OCI-LY1 (cell line): ENCODE measurements around the gene HLA-F.

Source experiments
- H2AFZ ChIP-seq: fragments of 200-600 bp; sonication (generic), shearing (Covaris generic); 2 replicates; pipeline ENCODE4 v1.6.0; 2014; ENCODE audit warnings: antibody characterized with exemption, mild to moderate bottlenecking, low read length
- H3F3A ChIP-seq: fragments of 200-600 bp; sonication (generic), shearing (Covaris generic); 2 replicates; pipeline ENCODE4 v1.6.0; 2014; ENCODE audit warnings: mild to moderate bottlenecking, antibody characterized with exemption, low read length, moderate library complexity; ENCODE audit not compliant: insufficient read depth
- H3K27ac ChIP-seq: fragments of 200-600 bp; sonication (generic); 2 replicates; pipeline ENCODE4 v1.5.1; 2014; ENCODE audit warnings: low read length, mixed run types, mild to moderate bottlenecking, low read depth; ENCODE audit not compliant: poor library complexity, severe bottlenecking
- H3K27me3 ChIP-seq: fragments of 200-600 bp; sonication (generic); 2 replicates; pipeline ENCODE4 v1.6.0; 2014; ENCODE audit warnings: antibody characterized with exemption, mild to moderate bottlenecking, low read length, moderate library complexity; ENCODE audit not compliant: insufficient read depth
- H3K36me3 ChIP-seq: fragments of 200-600 bp; sonication (generic); 2 replicates; pipeline ENCODE4 v1.6.1; 2014; ENCODE audit warnings: mild to moderate bottlenecking, antibody characterized with exemption, low read length, moderate library complexity, mixed read lengths; ENCODE audit not compliant: insufficient read depth
- H3K4me1 ChIP-seq: fragments of 200-600 bp; sonication (generic); 2 replicates; pipeline ENCODE4 v1.5.1; 2014; ENCODE audit warnings: mild to moderate bottlenecking, low read length, moderate library complexity; ENCODE audit not compliant: insufficient read depth, severe bottlenecking
- H3K4me2 ChIP-seq: fragments of 200-600 bp; sonication (generic), shearing (Covaris generic); 2 replicates; pipeline ENCODE4 v1.6.1; 2014; ENCODE audit warnings: low read length
- H3K4me3 ChIP-seq: fragments of 200-600 bp; sonication (generic); 2 replicates; pipeline ENCODE4 v1.5.1; 2014; ENCODE audit warnings: low read length, low read depth, mild to moderate bottlenecking, mixed read lengths; ENCODE audit not compliant: poor library complexity, severe bottlenecking
- H3K79me2 ChIP-seq: fragments of 200-600 bp; shearing (Covaris generic); 2 replicates; pipeline ENCODE4 v1.6.1; 2016; ENCODE audit warnings: mixed run types, low read length, mixed read lengths; ENCODE audit not compliant: insufficient read depth
- H3K9ac ChIP-seq: fragments of 200-600 bp; sonication (generic), shearing (Covaris generic); 2 replicates; pipeline ENCODE4 v1.6.1; 2014; ENCODE audit warnings: mild to moderate bottlenecking, low read length, mixed read lengths
- H3K9me2 ChIP-seq: fragments of 200-600 bp; sonication (generic), shearing (Covaris generic); 2 replicates; pipeline ENCODE4 v1.6.1; 2014; ENCODE audit warnings: low read depth, mild to moderate bottlenecking, low read length, mixed read lengths
- H3K9me3 ChIP-seq: fragments of 200-600 bp; shearing (Covaris generic); 2 replicates; pipeline ENCODE4 v1.6.1; 2014; ENCODE audit warnings: low read length, mixed read lengths
- H4K20me1 ChIP-seq: fragments of 200-600 bp; sonication (generic), shearing (Covaris generic); 2 replicates; pipeline ENCODE4 v1.6.0; 2016; ENCODE audit warnings: mild to moderate bottlenecking, low read length; ENCODE audit not compliant: insufficient read depth
- EZH2 ChIP-seq: fragments of 200-600 bp; sonication (generic), shearing (Covaris generic); IDR thresholded peaks from 2 replicates; pipeline ENCODE4 v1.8.0; 2017; ENCODE audit warnings: borderline replicate concordance, mixed run types, mild to moderate bottlenecking, antibody characterized with exemption, low read length, moderate library complexity, mixed read lengths
- TF ChIP-seq, protein P1 (sequence below): fragments of 200-600 bp; sonication (generic), shearing (Covaris generic); IDR thresholded peaks from 2 replicates; pipeline ENCODE4 v1.5.1; 2017; ENCODE audit warnings: mild to moderate bottlenecking, antibody characterized with exemption, low read length, moderate library complexity, mixed read lengths

HLA-F gene

DNA sequence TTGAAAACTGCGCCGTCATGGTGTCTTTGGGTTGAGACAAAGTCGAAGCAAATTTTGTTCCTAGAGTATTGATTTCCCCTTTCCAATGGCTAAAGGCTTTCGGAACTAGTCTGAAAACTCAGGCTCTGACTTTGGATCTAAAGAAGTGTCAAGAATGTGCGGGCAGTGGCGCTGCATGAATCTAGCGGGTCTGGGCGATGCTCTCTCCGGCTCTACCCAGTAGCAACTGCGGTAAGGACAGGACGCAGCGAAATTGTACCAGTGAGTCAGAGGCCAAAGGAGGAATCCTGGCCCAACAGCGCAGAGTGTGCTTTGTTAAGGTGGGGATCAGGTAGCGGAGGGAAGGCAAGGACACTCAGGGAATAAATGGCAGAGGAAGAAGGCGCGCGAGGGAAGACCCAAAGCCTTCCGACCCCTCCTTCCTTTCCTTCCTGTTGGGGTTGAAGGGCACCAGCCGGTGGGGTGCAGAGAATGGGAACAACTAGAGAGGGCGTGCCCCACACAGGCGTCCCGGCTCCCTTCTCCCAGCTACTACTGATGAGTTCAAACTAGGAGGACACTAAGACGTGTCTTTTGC is 32.1 kb downstream of the HLA-F start:
- no peak overlapping the region for H3K4me3 ChIP-seq
- H3K36me3 ChIP-seq: no peaks in the 10 kb centered on the region
- TF ChIP-seq, protein P1, sequence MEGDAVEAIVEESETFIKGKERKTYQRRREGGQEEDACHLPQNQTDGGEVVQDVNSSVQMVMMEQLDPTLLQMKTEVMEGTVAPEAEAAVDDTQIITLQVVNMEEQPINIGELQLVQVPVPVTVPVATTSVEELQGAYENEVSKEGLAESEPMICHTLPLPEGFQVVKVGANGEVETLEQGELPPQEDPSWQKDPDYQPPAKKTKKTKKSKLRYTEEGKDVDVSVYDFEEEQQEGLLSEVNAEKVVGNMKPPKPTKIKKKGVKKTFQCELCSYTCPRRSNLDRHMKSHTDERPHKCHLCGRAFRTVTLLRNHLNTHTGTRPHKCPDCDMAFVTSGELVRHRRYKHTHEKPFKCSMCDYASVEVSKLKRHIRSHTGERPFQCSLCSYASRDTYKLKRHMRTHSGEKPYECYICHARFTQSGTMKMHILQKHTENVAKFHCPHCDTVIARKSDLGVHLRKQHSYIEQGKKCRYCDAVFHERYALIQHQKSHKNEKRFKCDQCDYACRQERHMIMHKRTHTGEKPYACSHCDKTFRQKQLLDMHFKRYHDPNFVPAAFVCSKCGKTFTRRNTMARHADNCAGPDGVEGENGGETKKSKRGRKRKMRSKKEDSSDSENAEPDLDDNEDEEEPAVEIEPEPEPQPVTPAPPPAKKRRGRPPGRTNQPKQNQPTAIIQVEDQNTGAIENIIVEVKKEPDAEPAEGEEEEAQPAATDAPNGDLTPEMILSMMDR: no peak
- no peak for TF ChIP-seq EZH2
- no peaks in the 10 kb centered on the region for H3K9me2 ChIP-seq
- H4K20me1 ChIP-seq: no peaks in the 10 kb centered on the region
- no peaks in the 10 kb centered on the region; the same call in 1 of the 2 replicates for H3F3A ChIP-seq
- no peaks in the 10 kb centered on the region for H3K9me3 ChIP-seq
- no peak overlapping the region for H3K27ac ChIP-seq
- H3K79me2 ChIP-seq: no peaks in the 10 kb centered on the region
- peaks cover 33% of the 10 kb centered on the region for H3K4me1 ChIP-seq
- no peak overlapping the region for H3K9ac ChIP-seq
- no peak overlapping the region for H3K4me2 ChIP-seq
- no peaks in the 10 kb centered on the region for H3K27me3 ChIP-seq
- no peak overlapping the region for H2AFZ ChIP-seq

DNA sequence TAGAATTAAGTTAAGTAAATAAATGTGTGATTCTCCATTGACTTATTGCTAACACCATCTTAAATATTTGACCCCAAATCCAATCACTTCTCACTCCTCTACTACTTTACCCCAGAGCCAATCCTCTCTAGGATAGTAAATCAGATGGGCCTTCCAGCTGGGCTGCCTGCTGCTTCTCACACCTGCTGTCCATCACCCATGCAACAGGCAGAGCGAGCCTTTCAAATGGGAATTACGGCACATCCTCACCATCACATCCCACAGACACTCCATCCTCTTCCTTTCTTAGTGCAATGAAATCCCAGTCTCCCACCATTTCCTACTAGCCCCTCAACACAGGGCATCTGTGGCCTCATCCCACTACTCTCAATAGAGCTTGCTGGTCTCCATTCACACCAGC is 34.0 kb downstream of the HLA-F start:
- Histone ChIP-seq H3K9ac (no peak overlapping the region), H4K20me1 (no peaks in the 10 kb centered on the region), H3K9me2 (no peaks in the 10 kb centered on the region), H3K36me3 (no peaks in the 10 kb centered on the region), H3K4me3 (no peak overlapping the region), H3K27ac (no peak overlapping the region), H3K27me3 (no peaks in the 10 kb centered on the region), H2AFZ (no peak overlapping the region), H3K79me2 (no peaks in the 10 kb centered on the region), H3K9me3 (no peaks in the 10 kb centered on the region), H3F3A (no peaks in the 10 kb centered on the region; the same call in 1 of the 2 replicates), H3K4me1 (peaks cover 26% of the 10 kb centered on the region), H3K4me2 (no peak overlapping the region)
- TF ChIP-seq, protein P1: no peak
- TF ChIP-seq EZH2: no peak

DNA sequence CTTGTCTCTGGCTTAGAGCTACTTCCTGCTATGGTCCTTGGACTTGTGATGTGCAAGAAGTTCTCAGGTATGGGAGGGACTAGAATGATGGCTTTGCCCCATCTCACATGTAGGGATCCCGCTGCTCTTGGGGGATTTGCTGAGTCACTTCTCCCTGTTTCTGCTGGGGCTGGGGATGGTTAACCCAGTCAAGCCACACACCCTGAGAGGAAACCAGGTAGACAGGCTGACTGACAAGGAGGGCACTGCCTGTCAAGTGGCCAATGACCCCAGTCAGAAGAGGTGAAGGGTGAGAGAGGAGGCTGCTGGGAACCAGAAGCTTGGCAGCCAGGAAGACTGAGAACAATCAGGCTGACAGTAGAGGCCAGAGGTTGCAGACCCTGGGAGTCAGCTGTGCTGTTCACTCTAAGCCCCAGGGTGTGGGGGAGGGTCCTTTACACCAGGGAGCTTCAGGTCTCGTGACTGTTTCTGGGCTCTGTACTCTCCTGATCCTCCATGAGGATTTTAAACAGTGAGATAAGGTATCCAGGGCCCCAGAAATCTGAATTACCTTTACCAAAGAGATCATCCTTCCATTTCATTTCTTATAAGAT is 34.6 kb downstream of the HLA-F start:
- Histone ChIP-seq H3K9me3 (no peaks in the 10 kb centered on the region), H3K9ac (no peak overlapping the region), H3K27ac (no peak overlapping the region), H4K20me1 (no peaks in the 10 kb centered on the region), H3K4me3 (no peak overlapping the region), H3K4me1 (peaks cover 26% of the 10 kb centered on the region), H3K9me2 (no peaks in the 10 kb centered on the region), H3K4me2 (no peak overlapping the region), H3K79me2 (no peaks in the 10 kb centered on the region), H3K36me3 (no peaks in the 10 kb centered on the region), H3K27me3 (no peaks in the 10 kb centered on the region), H2AFZ (no peak overlapping the region), H3F3A (no peaks in the 10 kb centered on the region; the same call in 1 of the 2 replicates)
- TF ChIP-seq, protein P1: no peak
- TF ChIP-seq EZH2: no peak
